Mesenchymal stem cell (in vitro differentiated cells and primary cell): Measurements from ENCODE around the gene NAV2. TPM values are rescaled to one million over a fixed set of nuclear protein-coding genes. Genes with fewer than 3 reads are reported as not detected.

Source experiments
- DNase-seq: peaks from one replicate; pipeline ENCODE4 v3.0.0-alpha.2; 2013
- H2AFZ ChIP-seq: one replicate; pipeline ENCODE4 v1.6.1; 2013; ENCODE audit warnings: low read depth, mild to moderate bottlenecking, control low read depth, inconsistent platforms, low read length, moderate library complexity
- H2AK5ac ChIP-seq: 2 replicates; pipeline ENCODE4 v1.6.1; 2013; ENCODE audit warnings: low read length, moderate library complexity, mild to moderate bottlenecking, inconsistent platforms; ENCODE audit not compliant: severe bottlenecking
- H2BK120ac ChIP-seq: one replicate; pipeline ENCODE4 v1.6.1; 2013; ENCODE audit warnings: low read depth, mild to moderate bottlenecking, inconsistent platforms, low read length, moderate library complexity
- H2BK12ac ChIP-seq, 2 experiments: one replicate each; pipeline ENCODE4 v1.6.1; 2013; ENCODE audit warnings: inconsistent platforms in 2 of 2, low read length in 2 of 2, mild to moderate bottlenecking in 2 of 2, moderate library complexity in 2 of 2, control low read depth in 1 of 2
- H2BK15ac ChIP-seq: one replicate; pipeline ENCODE4 v1.6.1; 2013; ENCODE audit warnings: mild to moderate bottlenecking, low read depth, inconsistent platforms; ENCODE audit not compliant: poor library complexity, severe bottlenecking
- H2BK5ac ChIP-seq: 2 replicates; pipeline ENCODE4 v1.6.1; 2013; ENCODE audit warnings: low read depth, mild to moderate bottlenecking, low read length, control low read depth, inconsistent platforms; ENCODE audit not compliant: poor library complexity, severe bottlenecking
- H3K14ac ChIP-seq, 2 experiments: one replicate each; pipeline ENCODE4 v1.6.1; 2013; ENCODE audit warnings: inconsistent platforms in 2 of 2, low read length in 2 of 2, control low read depth in 1 of 2, mild to moderate bottlenecking in 1 of 2, moderate library complexity in 1 of 2
- H3K18ac ChIP-seq, 2 experiments: one replicate each; pipeline ENCODE4 v1.6.1; 2013; ENCODE audit warnings: inconsistent platforms in 2 of 2, low read length in 2 of 2, control low read depth in 1 of 2, low read depth in 1 of 2, mild to moderate bottlenecking in 1 of 2
- H3K23ac ChIP-seq, 2 experiments: one replicate each; pipeline ENCODE4 v1.6.1; 2013; ENCODE audit warnings: inconsistent platforms in 2 of 2, low read length in 2 of 2, mild to moderate bottlenecking in 2 of 2, moderate library complexity in 2 of 2, control low read depth in 1 of 2
- H3K27ac ChIP-seq: 2 replicates; pipeline ENCODE4 v1.5.1; 2013; ENCODE audit warnings: mild to moderate bottlenecking, moderate library complexity, low read length, control low read depth, inconsistent platforms; ENCODE audit not compliant: poor library complexity, severe bottlenecking
- H3K27me3 ChIP-seq, 2 experiments: 2 replicates each; pipeline versions ENCODE4 v1.6.1 to v1.7.0; 2013; ENCODE audit warnings: low read length in 2 of 2, mild to moderate bottlenecking in 2 of 2, moderate library complexity in 2 of 2, control low read depth in 1 of 2, inconsistent platforms in 1 of 2; ENCODE audit not compliant: control insufficient read depth in 1 of 2, insufficient read depth in 1 of 2
- H3K36me3 ChIP-seq, 2 experiments: 2 replicates each; pipeline versions ENCODE4 v1.6.1 to v1.7.0; 2013; ENCODE audit warnings: low read length in 2 of 2, control low read depth in 1 of 2, inconsistent platforms in 1 of 2, low read depth in 1 of 2, mild to moderate bottlenecking in 1 of 2; ENCODE audit not compliant: insufficient read depth in 2 of 2, control insufficient read depth in 1 of 2
- H3K4ac ChIP-seq, 2 experiments: one replicate each; pipeline ENCODE4 v1.6.1; 2013; ENCODE audit warnings: inconsistent platforms in 2 of 2, low read length in 2 of 2, mild to moderate bottlenecking in 2 of 2, moderate library complexity in 2 of 2, control low read depth in 1 of 2, low read depth in 1 of 2
- H3K4me1 ChIP-seq: 2 replicates; pipeline ENCODE4 v1.6.1; 2013; ENCODE audit warnings: low read depth, low read length, control low read depth; ENCODE audit not compliant: control insufficient read depth, insufficient read depth
- H3K4me2 ChIP-seq: 2 replicates; pipeline ENCODE4 v1.6.1; 2013; ENCODE audit warnings: low read length, mild to moderate bottlenecking, inconsistent platforms; ENCODE audit not compliant: poor library complexity, severe bottlenecking
- H3K4me3 ChIP-seq, 2 experiments: 2 replicates each; pipeline versions ENCODE4 v1.5.1 to v1.7.0; 2013; ENCODE audit warnings: low read length in 2 of 2, mild to moderate bottlenecking in 2 of 2, control low read depth in 1 of 2, low read depth in 1 of 2; ENCODE audit not compliant: insufficient read depth in 1 of 2
- H3K79me1 ChIP-seq: replicated peaks from 2 replicates; pipeline ENCODE4 v1.6.1; 2013; ENCODE audit warnings: mild to moderate bottlenecking, control low read depth, low read length, inconsistent platforms; ENCODE audit not compliant: poor library complexity, severe bottlenecking
- H3K9ac ChIP-seq: 2 replicates; pipeline ENCODE4 v1.7.0; 2013; ENCODE audit warnings: mild to moderate bottlenecking, low read length, moderate library complexity
- H3K9me3 ChIP-seq: 2 replicates; pipeline ENCODE4 v1.7.0; 2013; ENCODE audit warnings: mild to moderate bottlenecking, low read length; ENCODE audit not compliant: control insufficient read depth
- H4K8ac ChIP-seq: one replicate; pipeline ENCODE4 v1.6.1; 2013; ENCODE audit warnings: inconsistent platforms, mild to moderate bottlenecking, low read length, moderate library complexity
- H4K91ac ChIP-seq: one replicate; pipeline ENCODE4 v1.6.1; 2013; ENCODE audit warnings: mild to moderate bottlenecking, low read length, inconsistent platforms
- WGBS: methylation state at CpG from one replicate; pipeline ENCODE4 v1.1.7; 2013; ENCODE audit warnings: mixed read lengths; 5-methylcytosine and 5-hydroxymethylcytosine counted together
- polyA plus RNA-seq, 2 experiments: library from polyadenylated mRNA; stranded (reverse); fragments of 200-250 nt; gene quantifications; one replicate each; pipeline ENCODE4 v1.2.3, GENCODE V29; 2013

Gene NAV2
- polyA plus RNA-seq (2013, experiment 1 of 2), result 3.2 TPM
- polyA plus RNA-seq (2013, experiment 2 of 2), result 3.0 TPM

DNA sequence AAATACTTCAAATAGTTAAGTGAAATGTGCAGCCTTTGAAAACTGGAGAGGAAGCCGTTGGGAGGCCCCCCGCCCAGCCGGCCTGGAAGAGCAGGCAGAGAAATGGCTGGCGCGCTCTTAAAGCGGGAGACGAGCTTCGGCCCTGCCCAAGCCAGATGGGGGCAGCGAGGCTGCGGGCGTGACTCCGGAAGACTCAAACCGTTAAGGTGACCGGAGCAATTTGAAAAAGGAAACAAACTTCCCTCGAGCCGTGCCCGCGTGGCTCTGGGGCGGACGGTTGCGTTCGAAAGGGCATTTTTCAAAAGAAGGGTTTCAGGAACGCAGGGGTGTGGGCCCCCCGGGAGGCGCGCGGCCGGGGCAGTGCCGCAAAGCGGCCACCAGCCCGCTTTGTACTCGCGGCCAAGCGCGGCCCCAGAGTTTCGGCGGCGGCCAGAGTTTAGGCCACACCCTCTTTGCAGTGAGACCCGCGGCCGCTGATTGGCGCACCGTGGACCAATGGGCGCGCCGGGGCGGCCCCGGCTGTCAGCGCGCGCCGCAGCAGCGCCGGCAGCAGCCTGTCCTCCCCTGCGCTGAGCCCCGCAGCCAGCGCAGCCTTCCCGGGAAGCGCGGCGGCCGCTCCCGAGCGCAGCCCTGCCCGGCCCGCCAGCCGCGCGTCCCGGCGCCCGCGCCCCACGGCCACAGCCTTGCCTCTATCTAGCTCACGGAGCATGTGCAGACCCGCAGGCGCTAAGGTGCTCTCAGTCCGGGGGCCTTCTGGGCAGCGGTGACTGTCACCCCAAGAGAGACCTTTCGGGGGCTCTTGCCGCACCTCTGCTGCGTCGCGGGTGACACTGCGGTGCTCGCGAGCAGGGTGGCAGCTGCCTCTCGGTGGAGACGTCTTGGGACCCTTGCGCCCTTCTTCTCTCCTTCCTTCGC lies at the start of gene NAV2:
TSS of gene NAV2 (plus strand) at position 557 of the 915 bp plus-strand sequence. CDS start 859 bp downstream, outside the sequence.
- H4K8ac ChIP-seq, result peak within 1 kb of the TSS; percentile 93
- H2BK5ac ChIP-seq, result peak within 1 kb of the TSS; percentile 81
- no peak within 1 kb of the TSS for H3K14ac ChIP-seq
- peak within 1 kb of the TSS; percentile 25 for H4K91ac ChIP-seq
- H2AK5ac ChIP-seq, result no peak within 1 kb of the TSS
- peak within 1 kb of the TSS; percentile 67 for H2AFZ ChIP-seq
- peaks cover 0 to 4% of the 10 kb centered on the region in 2 experiments for H3K36me3 ChIP-seq
- peaks cover 10% of the 10 kb centered on the region for H3K79me1 ChIP-seq
- peak within 1 kb of the TSS; percentile 99 for H3K4me2 ChIP-seq
- peak within 1 kb of the TSS in 1 of 2 experiments; percentile 34 for H3K4ac ChIP-seq
- H3K9me3 ChIP-seq, result no peaks in the 10 kb centered on the region
- peak within 1 kb of the TSS; percentile 96 for H3K9ac ChIP-seq
- peak; percentile 91 for DNase-seq
- peak within 1 kb of the TSS; percentile 89 for H3K27ac ChIP-seq
- no peaks in the 10 kb centered on the region for H3K27me3 ChIP-seq
- peak within 1 kb of the TSS; percentile 78 to 87 for H3K18ac ChIP-seq
- WGBS, result under 1% methylated on average over 89 of the region's 91 CpGs
- peak within 1 kb of the TSS; percentile 71 to 93 for H3K4me3 ChIP-seq
- H2BK12ac ChIP-seq, result peak within 1 kb of the TSS; percentile 23 to 42
- peak within 1 kb of the TSS; percentile 49 for H2BK15ac ChIP-seq
- H2BK120ac ChIP-seq, result peak within 1 kb of the TSS; percentile 64
- H3K23ac ChIP-seq, result peak within 1 kb of the TSS in 1 of 2 experiments; percentile 100
- peaks cover 29% of the 10 kb centered on the region for H3K4me1 ChIP-seq

DNA sequence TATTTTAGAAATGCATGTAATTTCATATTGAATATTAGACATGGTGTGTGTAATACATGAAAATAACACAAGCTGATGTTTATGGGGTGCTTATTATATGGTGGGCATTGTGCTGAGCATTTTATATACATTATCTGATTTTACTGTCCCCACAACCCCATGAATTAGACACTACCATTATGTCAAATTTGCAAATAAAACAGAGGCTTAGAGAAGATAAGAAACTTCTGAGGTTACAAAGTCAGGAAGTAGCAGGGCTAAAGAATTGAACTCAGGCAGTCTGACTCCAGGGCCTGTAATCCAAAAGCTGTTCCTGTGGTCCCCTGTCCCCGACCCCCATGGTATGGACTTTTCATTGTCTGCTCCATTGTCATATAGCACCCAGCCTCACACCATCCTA lies 49.4 kb upstream of the NAV2 start:
- Histone ChIP-seq H2BK12ac (no peak overlapping the region), H3K23ac (no peak overlapping the region), H4K91ac (no peak overlapping the region), H3K79me1 (no peaks in the 10 kb centered on the region), H3K27ac (no peak overlapping the region), H3K4me1 (peaks cover 6% of the 10 kb centered on the region), H3K9me3 (no peaks in the 10 kb centered on the region), H2BK5ac (no peak overlapping the region), H2AFZ (no peak overlapping the region), H3K27me3 (no peaks in the 10 kb centered on the region), H2BK15ac (no peak overlapping the region), H2BK120ac (no peak overlapping the region), H3K4me2 (no peak overlapping the region), H2AK5ac (no peak overlapping the region), H3K36me3 (no peaks in the 10 kb centered on the region), H3K18ac (no peak overlapping the region), H4K8ac (no peak overlapping the region), H3K9ac (no peak overlapping the region), H3K4ac (no peak overlapping the region), H3K4me3 (no peak overlapping the region), H3K14ac (no peak overlapping the region)
- 70% methylated on average over 1 of the region's 1 CpG for WGBS
- DNase-seq, result no peak

GRCh38 chr11:19664886-19665548 lies 47.6 kb upstream of the NAV2 start:
- peak; percentile 31 for DNase-seq
- H2BK120ac ChIP-seq, result no peak overlapping the region
- H3K27me3 ChIP-seq, result no peaks in the 10 kb centered on the region
- no peak overlapping the region for H2AK5ac ChIP-seq
- no peaks in the 10 kb centered on the region for H3K9me3 ChIP-seq
- H3K9ac ChIP-seq, result peak overlapping the region; percentile 36
- no peaks in the 10 kb centered on the region for H3K79me1 ChIP-seq
- H3K36me3 ChIP-seq, result no peaks in the 10 kb centered on the region
- H2BK15ac ChIP-seq, result no peak overlapping the region
- no peak overlapping the region for H2AFZ ChIP-seq
- no peak overlapping the region for H3K14ac ChIP-seq
- H3K4me2 ChIP-seq, result no peak overlapping the region
- no peak overlapping the region for H2BK5ac ChIP-seq
- 70% methylated on average over 3 of the region's 4 CpGs for WGBS
- no peak overlapping the region for H4K8ac ChIP-seq
- no peak overlapping the region for H2BK12ac ChIP-seq
- no peak overlapping the region for H3K4ac ChIP-seq
- no peak overlapping the region for H3K27ac ChIP-seq
- H3K18ac ChIP-seq, result no peak overlapping the region
- H3K4me3 ChIP-seq, result peak overlapping the region in 1 of 2 experiments; percentile 21
- H3K4me1 ChIP-seq, result peaks cover 6% of the 10 kb centered on the region
- no peak overlapping the region for H4K91ac ChIP-seq
- no peak overlapping the region for H3K23ac ChIP-seq

DNA sequence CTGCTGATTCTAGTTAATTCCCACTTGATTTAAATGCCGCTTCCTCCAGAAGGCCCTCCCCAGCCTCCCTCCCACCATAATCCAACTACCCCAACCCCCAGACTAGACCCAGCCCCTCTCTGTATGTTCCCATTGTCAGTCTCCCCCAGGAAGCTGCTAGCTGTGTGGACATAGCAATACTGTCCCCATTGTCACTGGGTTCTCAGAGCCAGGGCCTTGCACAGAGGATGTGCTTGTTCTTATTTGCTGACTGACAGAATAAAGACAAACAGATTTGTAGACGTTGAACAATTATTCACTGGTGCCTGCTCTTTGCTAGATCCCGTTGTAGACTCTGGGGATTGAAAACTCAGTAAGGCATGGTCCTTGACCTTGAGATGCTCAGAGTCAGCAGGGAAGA lies 45.7 kb upstream of the NAV2 start:
- no peak overlapping the region for H3K14ac ChIP-seq
- no peaks in the 10 kb centered on the region for H3K27me3 ChIP-seq
- H3K9ac ChIP-seq, result no peak overlapping the region
- no peak overlapping the region for H2AFZ ChIP-seq
- no peak overlapping the region for H3K4ac ChIP-seq
- no peaks in the 10 kb centered on the region for H3K79me1 ChIP-seq
- DNase-seq, result no peak
- no peak overlapping the region for H2BK5ac ChIP-seq
- H3K4me2 ChIP-seq, result no peak overlapping the region
- no peaks in the 10 kb centered on the region for H3K36me3 ChIP-seq
- H3K4me3 ChIP-seq, result no peak overlapping the region
- no peak overlapping the region for H3K23ac ChIP-seq
- no peak overlapping the region for H3K27ac ChIP-seq
- no peak overlapping the region for H2BK12ac ChIP-seq
- H2BK15ac ChIP-seq, result no peak overlapping the region
- no peak overlapping the region for H2AK5ac ChIP-seq
- 86% methylated on average over 3 of the region's 3 CpGs for WGBS
- H4K8ac ChIP-seq, result no peak overlapping the region
- no peak overlapping the region for H4K91ac ChIP-seq
- no peaks in the 10 kb centered on the region for H3K9me3 ChIP-seq
- no peak overlapping the region for H3K18ac ChIP-seq
- H2BK120ac ChIP-seq, result no peak overlapping the region
- peaks cover 7% of the 10 kb centered on the region for H3K4me1 ChIP-seq
